H1 (cell line): Measurements from ENCODE around the gene DCAF15. TPM values are rescaled to one million over a fixed set of nuclear protein-coding genes. Genes with fewer than 3 reads are reported as not detected.

Experiments used
- polyA plus RNA-seq, 7 experiments: library from polyadenylated mRNA; depleted of rRNA in 3 of 7; stranded (reverse) in 5 of 7; unstranded in 2 of 7; fragments of >200 nt in 5 of 7; fragments of 200-250 nt in 2 of 7; gene quantifications; 1 replicate in 5 of 7; 2 replicates in 1 of 7; 4 replicates in 1 of 7; pipeline versions ENCODE4 v1.2.1 to v1.2.3, GENCODE V29; 2011 to 2013; ENCODE audit warnings: missing spikeins in 2 of 7, mixed read lengths in 2 of 7
- total RNA-seq: library from RNA; stranded (reverse); fragmentation: NEBNext Ultra II Directional; extraction: Animal tissue kit (Norgen Biotek cat#: 25700); gene quantifications from 2 replicates; pipeline ENCODE4 v1.2.1, GENCODE V29; 2021
- TF ChIP-seq, protein P1 (sequence below): fragments of 300-600 bp; sonication (generic); IDR thresholded peaks from 2 replicates; pipeline ENCODE4 v1.7.1; 2012; ENCODE audit warnings: low read length, moderate library complexity, mild to moderate bottlenecking, inconsistent platforms; ENCODE audit not compliant: insufficient replicate concordance

Gene DCAF15
- total and polyA plus RNA-seq, 2 of the 8 experiments (the other 6 are each of a cell fraction or from before 2014, with no cell fraction given) = 68.7 to 80.8 TPM

DNA sequence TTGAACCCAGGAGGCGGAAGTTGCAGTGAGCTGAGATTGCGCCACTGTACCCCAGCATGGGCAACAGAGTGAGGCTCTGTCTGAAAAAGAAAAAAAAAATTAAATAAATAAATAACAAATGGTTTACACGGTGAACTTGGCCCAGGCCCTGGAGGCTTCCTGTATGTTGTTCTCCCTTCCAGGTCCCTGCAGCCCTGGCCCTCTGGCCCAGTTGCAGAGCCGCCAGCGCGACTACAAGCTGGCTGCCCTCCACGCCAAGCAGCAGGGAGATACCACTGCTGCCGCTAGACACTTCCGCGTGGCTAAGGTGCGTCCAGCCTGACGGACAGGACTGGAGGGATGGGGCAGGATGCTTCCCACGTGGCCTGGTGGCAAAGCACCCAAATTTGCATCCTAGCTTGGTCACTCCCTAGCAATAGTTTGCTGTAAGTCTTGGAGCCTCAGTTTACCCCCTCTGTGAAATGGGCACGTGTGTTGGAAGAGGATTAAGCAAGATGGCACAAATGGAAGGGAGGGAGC is 34.4 kb upstream of the DCAF15 start (continued):
- TF ChIP-seq, protein P1, sequence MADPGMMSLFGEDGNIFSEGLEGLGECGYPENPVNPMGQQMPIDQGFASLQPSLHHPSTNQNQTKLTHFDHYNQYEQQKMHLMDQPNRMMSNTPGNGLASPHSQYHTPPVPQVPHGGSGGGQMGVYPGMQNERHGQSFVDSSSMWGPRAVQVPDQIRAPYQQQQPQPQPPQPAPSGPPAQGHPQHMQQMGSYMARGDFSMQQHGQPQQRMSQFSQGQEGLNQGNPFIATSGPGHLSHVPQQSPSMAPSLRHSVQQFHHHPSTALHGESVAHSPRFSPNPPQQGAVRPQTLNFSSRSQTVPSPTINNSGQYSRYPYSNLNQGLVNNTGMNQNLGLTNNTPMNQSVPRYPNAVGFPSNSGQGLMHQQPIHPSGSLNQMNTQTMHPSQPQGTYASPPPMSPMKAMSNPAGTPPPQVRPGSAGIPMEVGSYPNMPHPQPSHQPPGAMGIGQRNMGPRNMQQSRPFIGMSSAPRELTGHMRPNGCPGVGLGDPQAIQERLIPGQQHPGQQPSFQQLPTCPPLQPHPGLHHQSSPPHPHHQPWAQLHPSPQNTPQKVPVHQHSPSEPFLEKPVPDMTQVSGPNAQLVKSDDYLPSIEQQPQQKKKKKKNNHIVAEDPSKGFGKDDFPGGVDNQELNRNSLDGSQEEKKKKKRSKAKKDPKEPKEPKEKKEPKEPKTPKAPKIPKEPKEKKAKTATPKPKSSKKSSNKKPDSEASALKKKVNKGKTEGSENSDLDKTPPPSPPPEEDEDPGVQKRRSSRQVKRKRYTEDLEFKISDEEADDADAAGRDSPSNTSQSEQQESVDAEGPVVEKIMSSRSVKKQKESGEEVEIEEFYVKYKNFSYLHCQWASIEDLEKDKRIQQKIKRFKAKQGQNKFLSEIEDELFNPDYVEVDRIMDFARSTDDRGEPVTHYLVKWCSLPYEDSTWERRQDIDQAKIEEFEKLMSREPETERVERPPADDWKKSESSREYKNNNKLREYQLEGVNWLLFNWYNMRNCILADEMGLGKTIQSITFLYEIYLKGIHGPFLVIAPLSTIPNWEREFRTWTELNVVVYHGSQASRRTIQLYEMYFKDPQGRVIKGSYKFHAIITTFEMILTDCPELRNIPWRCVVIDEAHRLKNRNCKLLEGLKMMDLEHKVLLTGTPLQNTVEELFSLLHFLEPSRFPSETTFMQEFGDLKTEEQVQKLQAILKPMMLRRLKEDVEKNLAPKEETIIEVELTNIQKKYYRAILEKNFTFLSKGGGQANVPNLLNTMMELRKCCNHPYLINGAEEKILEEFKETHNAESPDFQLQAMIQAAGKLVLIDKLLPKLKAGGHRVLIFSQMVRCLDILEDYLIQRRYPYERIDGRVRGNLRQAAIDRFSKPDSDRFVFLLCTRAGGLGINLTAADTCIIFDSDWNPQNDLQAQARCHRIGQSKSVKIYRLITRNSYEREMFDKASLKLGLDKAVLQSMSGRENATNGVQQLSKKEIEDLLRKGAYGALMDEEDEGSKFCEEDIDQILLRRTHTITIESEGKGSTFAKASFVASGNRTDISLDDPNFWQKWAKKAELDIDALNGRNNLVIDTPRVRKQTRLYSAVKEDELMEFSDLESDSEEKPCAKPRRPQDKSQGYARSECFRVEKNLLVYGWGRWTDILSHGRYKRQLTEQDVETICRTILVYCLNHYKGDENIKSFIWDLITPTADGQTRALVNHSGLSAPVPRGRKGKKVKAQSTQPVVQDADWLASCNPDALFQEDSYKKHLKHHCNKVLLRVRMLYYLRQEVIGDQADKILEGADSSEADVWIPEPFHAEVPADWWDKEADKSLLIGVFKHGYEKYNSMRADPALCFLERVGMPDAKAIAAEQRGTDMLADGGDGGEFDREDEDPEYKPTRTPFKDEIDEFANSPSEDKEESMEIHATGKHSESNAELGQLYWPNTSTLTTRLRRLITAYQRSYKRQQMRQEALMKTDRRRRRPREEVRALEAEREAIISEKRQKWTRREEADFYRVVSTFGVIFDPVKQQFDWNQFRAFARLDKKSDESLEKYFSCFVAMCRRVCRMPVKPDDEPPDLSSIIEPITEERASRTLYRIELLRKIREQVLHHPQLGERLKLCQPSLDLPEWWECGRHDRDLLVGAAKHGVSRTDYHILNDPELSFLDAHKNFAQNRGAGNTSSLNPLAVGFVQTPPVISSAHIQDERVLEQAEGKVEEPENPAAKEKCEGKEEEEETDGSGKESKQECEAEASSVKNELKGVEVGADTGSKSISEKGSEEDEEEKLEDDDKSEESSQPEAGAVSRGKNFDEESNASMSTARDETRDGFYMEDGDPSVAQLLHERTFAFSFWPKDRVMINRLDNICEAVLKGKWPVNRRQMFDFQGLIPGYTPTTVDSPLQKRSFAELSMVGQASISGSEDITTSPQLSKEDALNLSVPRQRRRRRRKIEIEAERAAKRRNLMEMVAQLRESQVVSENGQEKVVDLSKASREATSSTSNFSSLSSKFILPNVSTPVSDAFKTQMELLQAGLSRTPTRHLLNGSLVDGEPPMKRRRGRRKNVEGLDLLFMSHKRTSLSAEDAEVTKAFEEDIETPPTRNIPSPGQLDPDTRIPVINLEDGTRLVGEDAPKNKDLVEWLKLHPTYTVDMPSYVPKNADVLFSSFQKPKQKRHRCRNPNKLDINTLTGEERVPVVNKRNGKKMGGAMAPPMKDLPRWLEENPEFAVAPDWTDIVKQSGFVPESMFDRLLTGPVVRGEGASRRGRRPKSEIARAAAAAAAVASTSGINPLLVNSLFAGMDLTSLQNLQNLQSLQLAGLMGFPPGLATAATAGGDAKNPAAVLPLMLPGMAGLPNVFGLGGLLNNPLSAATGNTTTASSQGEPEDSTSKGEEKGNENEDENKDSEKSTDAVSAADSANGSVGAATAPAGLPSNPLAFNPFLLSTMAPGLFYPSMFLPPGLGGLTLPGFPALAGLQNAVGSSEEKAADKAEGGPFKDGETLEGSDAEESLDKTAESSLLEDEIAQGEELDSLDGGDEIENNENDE = no peak
